SK-N-SH treated with all-trans-retinoic acid at 6 μM for 48 hours (cell line): Measurements from ENCODE around the gene CBL.
A peak's percentile ranks its signal among the peaks of the same experiment; 100 is the strongest.

Source experiments
- ATAC-seq: fragments of 200-7000 bp; cut with Tn5 transposase; 3 replicates; pipeline ENCODE4 v1.9.1; 2020; ENCODE audit warnings: mild to moderate bottlenecking, moderate library complexity
- ARNTL ChIP-seq: fragments of 450-650 bp; formaldehyde crosslinking; IDR thresholded peaks from 2 replicates; pipeline ENCODE4 v1.5.0; 2020; ENCODE audit warnings: low read depth, mild to moderate bottlenecking, moderate library complexity, borderline replicate concordance
- BACH2 ChIP-seq: fragments of 250-450 bp; sonication (Bioruptor Pico); IDR thresholded peaks from 2 replicates; pipeline ENCODE4 v1.9.0; 2021; ENCODE audit warnings: mild to moderate bottlenecking, borderline replicate concordance
- CSDC2 ChIP-seq: fragments of 250-450 bp; sonication (Bioruptor Pico); IDR thresholded peaks from 2 replicates; pipeline ENCODE4 v1.5.0; 2020; ENCODE audit warnings: mild to moderate bottlenecking, moderate library complexity
- ESRRG ChIP-seq: fragments of 250-450 bp; sonication (Bioruptor Pico); IDR thresholded peaks from 2 replicates; pipeline ENCODE4 v1.6.1; 2021; ENCODE audit warnings: mild to moderate bottlenecking
- GLIS3 ChIP-seq: fragments of 250-450 bp; sonication (Bioruptor Pico); IDR thresholded peaks from 2 replicates; pipeline ENCODE4 v1.5.0; 2020; ENCODE audit warnings: mild to moderate bottlenecking, moderate library complexity
- ISL1 ChIP-seq: fragments of 250-450 bp; sonication (Bioruptor Pico); IDR thresholded peaks from 2 replicates; pipeline ENCODE4 v2.1.2; 2022; ENCODE audit warnings: mild to moderate bottlenecking, moderate library complexity
- OSR1 ChIP-seq: fragments of 250-450 bp; sonication (Bioruptor Pico); IDR thresholded peaks from 2 replicates; pipeline ENCODE4 v1.8.0; 2022; ENCODE audit warnings: moderate library complexity, mild to moderate bottlenecking, inconsistent platforms
- PPARA ChIP-seq: fragments of 250-450 bp; sonication (Bioruptor Pico); IDR thresholded peaks from 2 replicates; pipeline ENCODE4 v1.5.0; 2020; ENCODE audit warnings: mild to moderate bottlenecking, borderline replicate concordance
- RARB ChIP-seq: fragments of 250-450 bp; sonication (Bioruptor Pico); IDR thresholded peaks from 2 replicates; pipeline ENCODE4 v1.8.0; 2021; ENCODE audit warnings: mild to moderate bottlenecking, moderate library complexity
- TCF4 ChIP-seq: fragments of 250-450 bp; sonication (Bioruptor Pico); IDR thresholded peaks from 2 replicates; pipeline ENCODE4 v1.8.0; 2021; ENCODE audit warnings: mild to moderate bottlenecking, moderate library complexity, borderline replicate concordance
- TOX ChIP-seq: fragments of 250-450 bp; sonication (Bioruptor Pico); IDR thresholded peaks from 2 replicates; pipeline ENCODE4 v1.8.0; 2021; ENCODE audit warnings: mild to moderate bottlenecking, moderate library complexity, borderline replicate concordance
- ZC3H10 ChIP-seq: fragments of 250-450 bp; sonication (Bioruptor Pico); IDR thresholded peaks from 2 replicates; pipeline ENCODE4 v1.5.1; 2021; ENCODE audit warnings: mild to moderate bottlenecking, moderate library complexity
- ZFP3 ChIP-seq: fragments of 250-450 bp; sonication (Bioruptor Pico); IDR thresholded peaks from 2 replicates; pipeline ENCODE4 v1.5.0; 2020; ENCODE audit warnings: mild to moderate bottlenecking, moderate library complexity
- ZFP30 ChIP-seq: fragments of 450-650 bp; formaldehyde crosslinking; IDR thresholded peaks from 2 replicates; pipeline ENCODE4 v1.5.0; 2022; ENCODE audit warnings: mild to moderate bottlenecking, moderate library complexity
- ZNF565 ChIP-seq: fragments of 450-650 bp; formaldehyde crosslinking; conservative IDR thresholded peaks from 2 replicates; pipeline ENCODE4 v1.5.0; 2020; ENCODE audit warnings: low read depth, mild to moderate bottlenecking, moderate library complexity
- ZNF70 ChIP-seq: fragments of 450-650 bp; formaldehyde crosslinking; IDR thresholded peaks from 2 replicates; pipeline ENCODE4 v1.5.0; 2020; ENCODE audit warnings: mild to moderate bottlenecking, moderate library complexity
- ZNF8 ChIP-seq: fragments of 450-650 bp; formaldehyde crosslinking; IDR thresholded peaks from 2 replicates; pipeline ENCODE4 v1.5.0; 2020; ENCODE audit warnings: mild to moderate bottlenecking, moderate library complexity
- TF ChIP-seq, protein P1 (sequence below): fragments of 250-450 bp; sonication (Bioruptor Pico); IDR thresholded peaks from 2 replicates; pipeline ENCODE4 v1.8.0; 2021; ENCODE audit warnings: low read depth, mild to moderate bottlenecking, moderate library complexity, borderline replicate concordance
- TF ChIP-seq, protein P2 (sequence below): fragments of 250-450 bp; sonication (Bioruptor Pico); IDR thresholded peaks from 2 replicates; pipeline ENCODE4 v1.5.0; 2020; ENCODE audit warnings: mild to moderate bottlenecking, moderate library complexity
- TF ChIP-seq, protein P3 (sequence below): fragments of 250-450 bp; sonication (Bioruptor Pico); IDR thresholded peaks from 2 replicates; pipeline ENCODE4 v1.5.1; 2020; ENCODE audit warnings: low read depth, mild to moderate bottlenecking, moderate library complexity
- TF ChIP-seq, protein P4 (sequence below): fragments of 250-450 bp; sonication (Bioruptor Pico); IDR thresholded peaks from 2 replicates; pipeline ENCODE4 v1.5.1; 2021; ENCODE audit warnings: mild to moderate bottlenecking, moderate library complexity

Gene CBL

DNA sequence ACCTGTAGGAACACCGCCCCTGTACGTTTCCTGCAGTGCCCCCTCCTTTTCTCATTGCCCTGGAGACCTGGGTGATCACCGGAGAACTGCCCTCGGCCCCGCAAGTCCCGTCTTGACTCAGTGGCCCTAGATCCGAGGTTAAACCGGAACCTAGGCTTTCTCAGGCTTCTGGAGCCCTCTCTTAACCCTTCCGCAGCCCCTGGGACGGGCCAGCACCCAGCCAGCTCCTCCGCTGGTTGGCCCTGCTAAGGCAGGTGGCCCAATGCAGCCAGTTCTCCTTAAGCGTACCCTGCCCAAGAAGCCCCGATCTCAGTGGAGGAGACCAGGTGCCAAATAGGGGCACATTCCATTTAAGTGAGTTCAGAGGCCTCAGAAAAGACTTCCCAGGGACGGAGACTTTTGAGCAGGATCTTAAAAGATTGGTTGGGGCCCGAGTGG lies 36.8 kb upstream of the CBL start:
- ATAC-seq = peak; percentile 19
- TF ChIP-seq CSDC2 (no peak), ZFP3 (CRISPR knock-in tag) (no peak), TCF4 (CRISPR knock-in tag) (no peak), OSR1 (CRISPR knock-in tag) (no peak)

DNA sequence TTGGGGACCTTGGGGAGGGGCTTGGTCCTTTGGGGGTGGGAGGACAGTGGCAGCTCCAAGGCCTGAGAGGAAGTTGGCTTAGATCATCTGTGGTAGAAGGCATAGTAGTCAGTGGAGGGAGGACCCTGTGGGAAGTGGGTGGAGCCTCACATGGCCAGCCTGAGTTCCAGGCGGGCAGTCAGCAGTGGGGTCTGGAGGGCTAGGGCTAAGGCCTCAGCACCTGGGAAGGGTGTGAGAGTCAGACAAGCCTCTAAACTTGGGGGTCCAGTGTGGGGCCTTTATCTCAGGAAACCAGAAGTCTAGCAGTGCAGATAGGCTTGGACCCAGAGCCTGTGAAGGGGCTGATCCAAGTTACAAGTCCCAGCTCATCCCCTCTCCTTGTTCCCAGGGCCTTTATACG lies 33.6 kb upstream of the CBL start:
- TF ChIP-seq ISL1 (CRISPR knock-in tag) (no peak), PPARA (no peak), GLIS3 (CRISPR knock-in tag) (no peak)
- ATAC-seq = no peak

DNA sequence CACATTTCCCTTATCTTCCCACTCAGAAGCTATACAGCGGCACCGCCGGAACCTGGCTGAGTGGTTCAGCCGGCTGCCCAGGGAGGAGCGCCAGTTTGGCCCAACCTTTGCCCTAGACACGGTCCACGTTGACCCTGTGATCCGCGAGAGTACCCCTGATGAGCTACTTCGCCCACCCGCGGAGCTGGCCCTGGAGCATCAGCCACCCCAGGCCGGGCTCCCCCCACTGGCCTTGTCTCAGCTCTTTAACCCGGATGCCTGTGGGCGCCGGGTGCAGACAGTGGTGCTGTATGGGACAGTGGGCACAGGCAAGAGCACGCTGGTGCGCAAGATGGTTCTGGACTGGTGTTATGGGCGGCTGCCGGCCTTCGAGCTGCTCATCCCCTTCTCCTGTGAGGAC lies 32.7 kb upstream of the CBL start:
- ATAC-seq = no peak
- TF ChIP-seq ESRRG (CRISPR knock-in tag) = no peak
- TF ChIP-seq ZFP30 = no peak
- TF ChIP-seq OSR1 (CRISPR knock-in tag) = no peak
- no peak for TF ChIP-seq ZNF70 (CRISPR knock-in tag)
- no peak for TF ChIP-seq GLIS3 (CRISPR knock-in tag)
- no peak for TF ChIP-seq ZNF8 (CRISPR knock-in tag)
- TF ChIP-seq ARNTL (CRISPR knock-in tag) = no peak
- no peak for TF ChIP-seq BACH2 (CRISPR knock-in tag)
- TF ChIP-seq RARB (CRISPR knock-in tag) = no peak
- no peak for TF ChIP-seq ZFP3 (CRISPR knock-in tag)
- TF ChIP-seq, protein P1, sequence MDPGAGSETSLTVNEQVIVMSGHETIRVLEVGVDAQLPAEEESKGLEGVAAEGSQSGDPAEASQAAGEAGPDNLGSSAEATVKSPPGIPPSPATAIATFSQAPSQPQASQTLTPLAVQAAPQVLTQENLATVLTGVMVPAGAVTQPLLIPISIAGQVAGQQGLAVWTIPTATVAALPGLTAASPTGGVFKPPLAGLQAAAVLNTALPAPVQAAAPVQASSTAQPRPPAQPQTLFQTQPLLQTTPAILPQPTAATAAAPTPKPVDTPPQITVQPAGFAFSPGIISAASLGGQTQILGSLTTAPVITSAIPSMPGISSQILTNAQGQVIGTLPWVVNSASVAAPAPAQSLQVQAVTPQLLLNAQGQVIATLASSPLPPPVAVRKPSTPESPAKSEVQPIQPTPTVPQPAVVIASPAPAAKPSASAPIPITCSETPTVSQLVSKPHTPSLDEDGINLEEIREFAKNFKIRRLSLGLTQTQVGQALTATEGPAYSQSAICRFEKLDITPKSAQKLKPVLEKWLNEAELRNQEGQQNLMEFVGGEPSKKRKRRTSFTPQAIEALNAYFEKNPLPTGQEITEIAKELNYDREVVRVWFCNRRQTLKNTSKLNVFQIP (CRISPR knock-in tag) = no peak
- TF ChIP-seq ZNF565 (CRISPR knock-in tag) = no peak
- TF ChIP-seq CSDC2 = no peak
- TF ChIP-seq ZC3H10 (CRISPR knock-in tag) = no peak
- TF ChIP-seq, protein P2, sequence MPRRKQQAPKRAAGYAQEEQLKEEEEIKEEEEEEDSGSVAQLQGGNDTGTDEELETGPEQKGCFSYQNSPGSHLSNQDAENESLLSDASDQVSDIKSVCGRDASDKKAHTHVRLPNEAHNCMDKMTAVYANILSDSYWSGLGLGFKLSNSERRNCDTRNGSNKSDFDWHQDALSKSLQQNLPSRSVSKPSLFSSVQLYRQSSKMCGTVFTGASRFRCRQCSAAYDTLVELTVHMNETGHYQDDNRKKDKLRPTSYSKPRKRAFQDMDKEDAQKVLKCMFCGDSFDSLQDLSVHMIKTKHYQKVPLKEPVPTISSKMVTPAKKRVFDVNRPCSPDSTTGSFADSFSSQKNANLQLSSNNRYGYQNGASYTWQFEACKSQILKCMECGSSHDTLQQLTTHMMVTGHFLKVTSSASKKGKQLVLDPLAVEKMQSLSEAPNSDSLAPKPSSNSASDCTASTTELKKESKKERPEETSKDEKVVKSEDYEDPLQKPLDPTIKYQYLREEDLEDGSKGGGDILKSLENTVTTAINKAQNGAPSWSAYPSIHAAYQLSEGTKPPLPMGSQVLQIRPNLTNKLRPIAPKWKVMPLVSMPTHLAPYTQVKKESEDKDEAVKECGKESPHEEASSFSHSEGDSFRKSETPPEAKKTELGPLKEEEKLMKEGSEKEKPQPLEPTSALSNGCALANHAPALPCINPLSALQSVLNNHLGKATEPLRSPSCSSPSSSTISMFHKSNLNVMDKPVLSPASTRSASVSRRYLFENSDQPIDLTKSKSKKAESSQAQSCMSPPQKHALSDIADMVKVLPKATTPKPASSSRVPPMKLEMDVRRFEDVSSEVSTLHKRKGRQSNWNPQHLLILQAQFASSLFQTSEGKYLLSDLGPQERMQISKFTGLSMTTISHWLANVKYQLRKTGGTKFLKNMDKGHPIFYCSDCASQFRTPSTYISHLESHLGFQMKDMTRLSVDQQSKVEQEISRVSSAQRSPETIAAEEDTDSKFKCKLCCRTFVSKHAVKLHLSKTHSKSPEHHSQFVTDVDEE = no peak
- no peak for TF ChIP-seq TOX (CRISPR knock-in tag)
- TF ChIP-seq, protein P3, sequence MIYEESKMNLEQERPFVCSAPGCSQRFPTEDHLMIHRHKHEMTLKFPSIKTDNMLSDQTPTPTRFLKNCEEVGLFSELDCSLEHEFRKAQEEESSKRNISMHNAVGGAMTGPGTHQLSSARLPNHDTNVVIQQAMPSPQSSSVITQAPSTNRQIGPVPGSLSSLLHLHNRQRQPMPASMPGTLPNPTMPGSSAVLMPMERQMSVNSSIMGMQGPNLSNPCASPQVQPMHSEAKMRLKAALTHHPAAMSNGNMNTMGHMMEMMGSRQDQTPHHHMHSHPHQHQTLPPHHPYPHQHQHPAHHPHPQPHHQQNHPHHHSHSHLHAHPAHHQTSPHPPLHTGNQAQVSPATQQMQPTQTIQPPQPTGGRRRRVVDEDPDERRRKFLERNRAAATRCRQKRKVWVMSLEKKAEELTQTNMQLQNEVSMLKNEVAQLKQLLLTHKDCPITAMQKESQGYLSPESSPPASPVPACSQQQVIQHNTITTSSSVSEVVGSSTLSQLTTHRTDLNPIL (CRISPR knock-in tag) = no peak
- TF ChIP-seq, all 23 proteins: peak for 0

DNA sequence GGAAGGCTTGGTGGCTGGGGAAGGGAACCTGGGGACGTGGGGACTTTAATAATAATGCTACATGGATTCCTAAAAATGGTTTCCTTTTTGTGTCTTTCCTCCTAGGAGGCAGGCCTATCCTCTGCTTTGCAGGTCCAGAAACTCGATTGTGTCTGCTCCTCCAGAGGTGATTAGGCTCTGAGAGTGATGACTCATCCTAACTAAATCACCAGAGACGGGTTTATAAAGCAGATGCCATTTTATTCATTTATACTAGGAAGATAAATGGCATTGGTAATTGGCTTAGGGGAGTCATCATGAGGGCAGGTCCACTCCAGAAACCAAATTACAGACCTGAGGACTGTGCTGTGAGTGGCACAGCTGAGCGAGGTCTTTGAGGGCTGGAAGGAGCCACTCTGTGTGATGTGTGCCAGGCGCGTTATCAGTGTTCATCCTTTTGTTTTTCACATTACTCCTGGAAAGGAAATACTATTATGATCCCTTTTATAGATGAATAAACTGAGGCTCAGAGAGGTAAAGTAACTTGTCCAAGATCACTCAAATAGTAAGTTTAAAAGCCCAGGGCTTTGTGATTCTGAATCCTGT lies 30.6 kb upstream of the CBL start:
- TF ChIP-seq ISL1 (CRISPR knock-in tag) (peak; percentile 30; the same call in 1 of the 2 replicates), ZNF8 (CRISPR knock-in tag) (no peak), GLIS3 (CRISPR knock-in tag) (no peak), TCF4 (CRISPR knock-in tag) (peak; percentile 72; the same call in 1 of the 2 replicates), PPARA (no peak)
- TF ChIP-seq, protein P4, sequence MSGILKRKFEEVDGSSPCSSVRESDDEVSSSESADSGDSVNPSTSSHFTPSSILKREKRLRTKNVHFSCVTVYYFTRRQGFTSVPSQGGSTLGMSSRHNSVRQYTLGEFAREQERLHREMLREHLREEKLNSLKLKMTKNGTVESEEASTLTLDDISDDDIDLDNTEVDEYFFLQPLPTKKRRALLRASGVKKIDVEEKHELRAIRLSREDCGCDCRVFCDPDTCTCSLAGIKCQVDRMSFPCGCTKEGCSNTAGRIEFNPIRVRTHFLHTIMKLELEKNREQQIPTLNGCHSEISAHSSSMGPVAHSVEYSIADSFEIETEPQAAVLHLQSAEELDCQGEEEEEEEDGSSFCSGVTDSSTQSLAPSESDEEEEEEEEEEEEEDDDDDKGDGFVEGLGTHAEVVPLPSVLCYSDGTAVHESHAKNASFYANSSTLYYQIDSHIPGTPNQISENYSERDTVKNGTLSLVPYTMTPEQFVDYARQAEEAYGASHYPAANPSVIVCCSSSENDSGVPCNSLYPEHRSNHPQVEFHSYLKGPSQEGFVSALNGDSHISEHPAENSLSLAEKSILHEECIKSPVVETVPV (CRISPR knock-in tag) = no peak
- ATAC-seq = peak; percentile 88
